NCI-H226 (cell line): ENCODE data around the gene KIAA0513.
A peak's percentile ranks its signal among the peaks of the same experiment; 100 is the strongest.
"Not testable (repeated sequence)": the region's sequence is repeated elsewhere in the genome, so short reads cannot be mapped to it uniquely, and the experiment has no call there.

Experiments
- DNase-seq: peaks from one replicate; pipeline ENCODE4 v3.0.0-alpha.2; 2015

Gene KIAA0513

DNA sequence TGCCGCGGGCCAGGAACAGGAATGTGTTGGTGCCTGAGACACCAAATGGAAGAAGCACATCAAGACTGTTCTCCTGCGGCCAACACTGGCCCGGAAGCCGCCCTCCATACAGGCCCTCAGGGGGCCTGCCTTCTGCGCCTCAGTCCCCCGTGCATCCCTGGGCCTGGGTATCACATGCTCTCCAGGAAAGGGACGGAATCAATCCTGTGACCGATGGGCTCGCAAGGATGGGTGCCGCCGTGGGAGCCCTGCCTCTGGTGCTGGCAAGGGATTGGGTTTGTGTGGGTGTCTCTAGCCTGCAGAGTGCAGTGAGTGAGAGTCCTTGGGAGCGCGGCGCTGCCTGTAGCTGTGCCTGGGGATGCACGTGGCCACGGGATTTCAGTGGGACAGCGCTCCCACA is 65.3 kb downstream of the KIAA0513 start:
- DNase-seq, result no peak

DNA sequence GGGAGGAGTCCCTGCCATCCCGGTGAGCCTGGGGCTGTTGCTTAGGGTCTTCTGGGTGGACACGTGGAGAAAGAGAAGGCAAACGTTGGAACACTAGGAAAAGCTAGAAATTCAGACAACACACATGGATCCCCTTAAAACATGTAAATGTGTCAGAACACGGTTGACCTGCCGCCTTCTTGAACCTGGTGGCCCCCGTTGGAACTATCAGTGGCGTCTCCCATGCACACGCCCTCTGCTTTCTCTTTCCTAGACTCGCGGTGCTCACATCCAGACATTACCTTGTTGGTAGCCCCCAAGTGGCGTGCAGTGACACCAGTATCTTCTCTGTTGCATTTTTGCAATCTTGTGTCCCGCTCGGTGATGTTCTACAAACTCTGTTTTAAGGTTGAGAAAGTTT is 66.1 kb downstream of the KIAA0513 start:
- no peak for DNase-seq

DNA sequence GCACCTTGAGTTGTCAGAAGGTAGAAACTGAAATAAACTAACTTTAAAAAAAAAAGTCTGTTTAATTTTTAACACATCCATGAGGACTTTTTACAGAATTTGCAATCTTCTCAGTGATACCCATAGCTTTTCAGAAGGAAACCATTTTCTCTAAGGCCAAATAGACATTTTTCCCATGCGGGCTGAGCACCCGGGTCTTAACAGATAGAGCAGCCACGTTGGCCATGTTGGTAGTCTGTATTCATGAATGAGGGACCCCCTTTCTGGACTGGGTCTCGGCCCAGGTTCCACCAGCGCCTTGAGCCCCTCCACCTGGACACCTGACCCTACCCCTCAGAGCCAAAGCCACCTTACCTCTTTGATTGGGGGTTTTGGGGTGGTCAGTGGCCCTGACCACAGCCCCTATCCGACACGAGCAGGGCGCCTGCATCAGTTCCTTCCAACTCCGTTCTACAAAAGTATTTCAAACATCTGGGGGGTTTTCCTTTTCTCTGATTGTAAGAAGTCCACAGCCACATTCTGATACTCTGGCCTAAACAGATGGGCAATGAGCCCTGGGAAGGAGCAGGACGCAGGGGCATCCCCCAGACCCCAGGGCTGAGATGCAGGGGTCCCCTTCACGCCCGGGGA is 66.7 kb downstream of the KIAA0513 start:
- DNase-seq, result no peak

DNA sequence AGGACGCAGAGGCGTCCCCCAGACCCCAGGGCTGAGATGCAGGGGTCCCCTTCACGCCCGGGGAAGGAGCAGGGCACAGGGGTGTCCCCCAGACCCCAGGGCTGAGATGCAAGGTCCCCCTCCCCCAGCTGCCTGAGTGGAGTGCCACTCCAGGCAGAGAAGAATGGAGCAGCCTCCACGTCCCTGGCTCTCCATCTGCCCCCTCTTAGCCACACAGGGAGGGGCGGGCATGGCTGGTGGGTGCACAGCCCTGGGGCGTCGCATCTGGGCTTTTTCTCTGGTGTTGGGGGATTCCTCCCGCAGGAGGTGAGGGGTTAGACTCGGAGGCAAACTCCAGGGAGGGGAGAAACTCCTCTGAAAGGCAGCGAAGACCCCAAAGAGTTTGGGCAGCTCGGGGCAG is 67.2 kb downstream of the KIAA0513 start:
- DNase-seq, result no peak

DNA sequence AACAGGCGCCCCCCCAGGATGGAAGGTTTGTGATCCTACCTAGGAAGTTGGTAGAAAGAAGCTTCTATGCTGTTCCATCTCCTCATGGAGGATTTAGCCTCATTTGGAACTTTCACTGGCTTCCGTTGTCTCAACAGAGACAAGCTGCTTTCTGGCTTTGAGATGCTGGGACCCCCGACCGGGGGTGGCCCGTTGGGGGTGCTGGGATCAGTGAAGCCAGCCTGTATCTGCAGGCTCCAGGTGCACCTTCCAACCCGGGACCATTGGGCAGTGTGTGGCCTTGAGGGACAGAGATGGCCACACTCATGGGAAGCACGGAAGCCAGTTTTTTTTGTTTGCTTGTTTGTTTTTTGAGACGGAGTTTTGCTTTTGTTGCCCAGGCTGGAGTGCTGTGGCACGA is 69.3 kb downstream of the KIAA0513 start:
- no peak for DNase-seq

DNA sequence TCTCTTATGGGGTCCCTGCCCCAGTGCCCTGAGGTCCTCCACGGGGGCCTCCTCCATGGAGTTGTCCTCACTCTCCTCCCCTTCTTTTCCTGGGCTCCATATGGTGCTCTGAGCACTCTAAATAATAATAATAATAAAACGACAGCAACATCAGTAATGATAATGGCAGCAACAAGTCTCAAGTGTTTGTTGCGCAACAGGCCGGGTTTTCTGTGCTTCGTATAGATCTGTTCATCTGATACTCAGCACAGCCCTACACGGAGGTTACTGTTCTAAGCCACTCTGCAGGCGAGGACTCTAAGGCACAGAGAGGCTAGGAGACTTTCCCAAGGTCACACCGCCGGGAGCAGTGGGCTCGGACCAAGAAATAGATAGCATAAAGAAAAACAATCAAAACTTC is 71.0 kb downstream of the KIAA0513 start:
- DNase-seq, result no peak

DNA sequence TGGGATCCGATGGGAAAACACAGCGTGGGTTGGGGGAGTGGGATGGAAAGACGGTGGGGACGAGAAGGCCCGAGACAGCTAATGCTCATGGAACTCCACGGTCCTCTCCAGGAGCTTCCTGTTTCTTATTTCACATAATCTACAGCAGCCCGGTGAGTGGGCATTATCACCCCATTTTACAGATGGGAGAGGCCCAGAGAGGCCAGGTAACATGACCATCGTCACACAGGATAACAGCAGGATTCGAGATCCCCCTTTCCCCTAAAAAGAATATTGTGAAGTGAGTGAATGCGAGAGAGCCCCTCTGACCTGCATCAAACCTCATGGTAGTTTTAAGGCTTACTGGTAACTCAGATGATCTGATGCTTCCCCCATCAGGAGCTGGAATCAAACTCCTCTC is 72.7 kb downstream of the KIAA0513 start:
- DNase-seq, result no peak

DNA sequence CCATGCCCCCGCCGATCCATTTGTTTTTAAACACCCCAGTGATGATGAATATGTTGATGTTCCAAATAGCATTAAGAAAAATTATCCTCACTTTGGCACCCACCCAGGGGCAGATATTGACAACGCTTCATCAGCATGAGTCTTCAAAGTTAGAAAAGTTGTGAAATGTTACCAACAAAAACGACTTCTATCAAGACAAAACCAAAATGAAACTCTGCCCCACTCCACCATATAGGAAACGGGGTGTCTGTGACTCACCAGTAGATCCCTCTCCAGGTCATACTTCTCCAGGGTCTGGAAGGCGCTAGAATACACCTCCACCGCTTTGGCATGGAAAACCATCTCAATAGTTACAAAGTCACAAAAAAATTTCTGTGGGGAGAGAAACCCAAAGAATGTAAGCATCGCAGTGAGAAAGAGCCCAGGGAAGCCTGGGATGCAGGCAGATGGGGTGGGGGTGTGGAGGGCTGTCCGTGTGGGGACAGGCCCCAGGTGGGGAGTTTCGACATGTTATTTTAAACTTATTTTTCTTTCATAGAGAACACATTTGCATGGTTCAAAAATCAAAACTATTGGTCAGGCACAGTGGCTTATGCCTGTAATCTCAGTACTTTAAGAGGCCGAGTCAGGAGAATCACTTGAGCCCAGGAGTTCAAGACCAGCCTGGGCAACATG is 74.5 kb downstream of the KIAA0513 start:
- DNase-seq, result no peak

DNA sequence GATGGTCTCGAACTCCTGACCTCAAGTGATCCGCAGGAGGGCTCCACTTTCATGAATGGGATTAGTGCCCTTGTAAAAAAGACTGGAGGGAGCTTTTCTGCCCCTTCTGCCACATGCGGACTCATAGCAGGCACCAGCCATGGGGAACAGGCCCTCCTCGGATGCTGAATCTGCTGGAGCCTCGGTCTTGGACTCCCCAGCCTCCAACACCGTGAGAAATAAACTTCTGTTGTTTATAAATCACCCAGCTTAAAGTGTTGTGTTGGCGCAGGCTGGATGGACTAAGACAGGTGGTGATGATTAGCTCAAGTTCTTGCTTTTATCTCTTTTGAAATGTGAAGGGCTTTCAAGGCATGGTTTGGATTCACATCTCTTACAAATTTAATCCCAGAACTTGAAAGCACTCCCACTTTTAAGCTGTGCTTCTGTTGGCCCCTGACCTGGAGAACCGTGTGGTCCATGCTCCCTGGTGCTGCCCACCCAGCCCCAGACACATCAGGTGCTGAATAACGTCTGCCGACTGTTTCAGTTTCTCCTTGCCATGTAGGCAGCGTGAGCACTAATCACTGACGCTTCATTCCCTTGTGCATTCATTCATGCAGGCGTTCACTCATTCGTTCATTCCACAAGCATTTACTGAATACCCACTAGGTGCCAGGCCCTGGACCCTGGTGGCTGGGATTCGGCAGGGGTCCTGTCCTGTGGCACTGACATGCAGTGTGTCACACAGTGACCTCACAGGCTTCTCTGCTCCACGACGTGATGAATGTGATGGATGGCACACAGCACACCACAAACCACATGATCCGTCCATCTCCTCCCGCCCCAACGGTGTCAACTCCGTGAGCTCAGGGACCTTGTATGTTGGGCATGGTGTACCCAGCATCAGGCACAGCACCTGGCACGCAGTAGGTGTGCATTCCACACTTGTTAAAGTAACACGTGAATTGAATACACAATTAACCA is 75.8 kb downstream of the KIAA0513 start:
- no peak for DNase-seq

DNA sequence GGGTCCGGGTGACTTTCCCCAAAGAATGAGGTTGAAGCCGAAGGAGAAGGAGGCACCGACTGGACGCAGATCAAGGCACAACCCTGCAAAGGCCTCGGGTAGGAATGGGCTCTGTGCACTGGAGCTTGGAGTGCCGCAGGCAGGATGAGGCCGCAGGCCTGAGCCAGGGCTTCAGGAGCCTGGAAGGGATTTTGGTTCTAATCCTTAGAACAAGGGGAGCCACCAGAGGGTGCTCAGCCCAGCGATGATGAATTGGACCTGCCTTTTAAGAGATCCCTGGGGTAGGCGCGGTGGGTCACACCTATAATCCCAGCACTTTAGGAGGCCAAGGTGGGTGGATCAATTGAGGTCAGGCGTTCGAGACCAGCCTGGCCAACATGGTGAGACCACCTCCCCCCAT is 76.6 kb downstream of the KIAA0513 start:
- no peak for DNase-seq

DNA sequence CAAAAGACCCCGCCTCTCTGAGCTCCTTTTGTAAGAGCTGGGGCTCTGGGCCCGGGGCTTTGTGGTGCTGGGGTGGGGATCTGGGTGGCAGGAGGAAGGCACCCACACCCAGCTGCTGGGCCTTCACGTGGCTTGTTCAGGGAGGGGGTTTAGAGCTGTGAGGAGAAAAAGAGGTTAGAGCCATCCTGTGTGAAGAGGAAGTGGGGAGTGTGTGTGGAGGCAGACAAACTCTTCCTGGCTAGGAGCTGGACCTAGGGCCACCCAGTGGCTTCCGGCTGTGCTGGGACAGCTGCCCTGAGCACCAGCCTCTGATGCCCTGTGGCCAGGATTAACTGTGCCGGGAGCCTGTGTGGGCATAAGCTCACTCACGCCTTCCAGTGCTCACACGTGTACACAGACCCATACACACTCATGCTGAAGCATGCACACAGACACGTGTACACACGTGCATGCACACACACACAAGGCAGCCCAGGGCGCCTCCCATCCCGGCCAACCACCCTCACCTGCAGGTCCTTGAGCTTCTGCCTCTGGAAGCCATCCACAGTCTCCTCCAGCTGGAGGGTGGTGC is 77.3 kb downstream of the KIAA0513 start:
- DNase-seq, result no peak

DNA sequence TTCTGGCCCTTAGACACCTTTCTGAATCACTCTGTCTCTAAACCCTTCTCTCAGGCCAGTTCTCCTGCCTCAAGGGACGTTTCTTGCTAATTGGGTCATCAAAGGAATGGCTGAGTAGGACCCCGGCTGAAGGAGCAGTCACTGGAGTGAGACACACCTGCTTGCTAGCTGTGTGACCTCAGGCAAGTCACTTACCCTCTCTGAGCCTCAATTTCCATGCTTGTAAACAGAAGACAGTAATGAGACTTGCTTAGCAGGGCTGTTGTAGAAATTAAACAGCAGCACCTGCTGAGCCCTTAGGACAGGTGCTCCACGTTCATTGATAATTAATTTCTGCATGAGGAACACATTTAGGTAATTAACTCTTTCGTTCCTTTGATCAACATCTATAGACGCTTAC is 77.9 kb downstream of the KIAA0513 start:
- DNase-seq, result no peak

DNA sequence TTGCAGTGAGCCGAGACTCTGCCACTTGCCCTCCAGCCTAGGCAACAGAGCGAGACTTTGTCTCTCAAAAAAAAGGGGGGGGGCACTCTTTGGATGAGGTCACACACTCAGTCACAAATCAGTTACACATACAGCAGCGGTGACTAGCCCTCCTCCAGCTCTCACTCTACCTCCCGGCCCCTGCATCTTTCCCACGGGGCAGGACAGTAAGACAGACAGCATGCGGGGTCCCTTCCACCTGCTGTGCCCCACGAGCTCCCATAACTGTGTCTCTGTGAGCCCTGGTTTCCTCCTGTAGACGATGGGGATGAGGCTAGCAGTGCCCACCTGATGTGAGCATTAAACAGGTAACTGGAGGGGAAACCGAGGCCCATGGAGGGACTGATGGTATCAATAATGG is 79.5 kb downstream of the KIAA0513 start:
- DNase-seq, result no peak

DNA sequence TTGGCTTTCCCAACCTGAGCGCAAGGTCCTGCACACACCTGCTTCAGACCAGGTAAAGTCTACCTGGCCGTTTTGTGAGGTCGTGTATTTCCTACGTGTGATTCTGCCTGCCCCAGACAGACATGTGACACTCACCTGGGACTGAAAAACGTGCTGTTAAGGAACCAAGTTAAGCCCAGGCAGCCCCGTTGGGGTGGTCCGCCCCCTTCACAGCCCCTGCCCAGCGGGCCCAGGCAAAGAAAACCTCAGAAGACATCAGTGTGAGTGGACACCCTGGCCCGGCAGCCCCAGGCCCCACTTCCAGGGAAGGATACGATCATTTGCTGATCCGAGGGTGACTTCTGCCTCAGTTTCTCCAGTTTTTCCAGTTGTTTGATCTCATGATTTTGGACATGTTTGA is 79.9 kb downstream of the KIAA0513 start:
- DNase-seq, result no peak

DNA sequence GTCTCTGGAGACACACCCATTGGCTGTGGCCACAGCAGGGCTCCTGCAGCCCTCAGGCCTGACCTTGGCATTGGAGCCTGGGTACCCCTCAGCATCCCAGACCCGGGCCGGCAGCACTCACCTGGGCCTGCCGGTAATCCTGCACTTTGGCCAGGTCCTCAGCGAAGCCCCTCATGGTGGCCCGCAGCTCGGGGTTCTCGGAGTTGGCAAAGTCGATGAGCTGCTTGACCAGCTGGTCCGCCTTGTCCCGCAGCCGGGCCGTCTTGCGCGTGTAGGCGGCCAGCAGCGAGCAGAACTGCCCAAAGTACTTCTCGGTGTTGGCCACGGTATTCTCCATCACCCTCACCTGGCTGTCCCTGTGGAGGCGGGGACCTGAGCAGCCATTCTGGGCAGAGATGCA is 82.5 kb downstream of the KIAA0513 start:
- no peak for DNase-seq

DNA sequence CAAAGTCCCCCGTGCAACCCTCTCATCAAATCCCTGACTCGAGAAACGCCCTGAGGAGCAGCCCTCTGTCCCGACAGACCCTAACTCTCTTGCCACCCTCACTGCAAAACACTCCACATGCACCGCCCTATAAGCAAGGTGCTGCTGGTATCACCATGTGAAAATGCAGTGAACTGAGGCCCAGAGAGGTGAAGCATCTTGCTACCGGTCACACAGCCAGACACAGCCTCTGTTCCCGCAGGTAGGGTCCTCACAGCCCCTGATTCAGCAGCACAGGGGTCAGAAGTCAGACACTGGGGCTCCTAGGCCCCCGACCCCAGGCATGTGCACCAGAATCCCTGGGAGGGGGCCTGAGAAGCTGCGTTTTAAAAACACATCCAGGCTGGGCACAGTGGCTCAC is 83.6 kb downstream of the KIAA0513 start:
- no peak for DNase-seq

DNA sequence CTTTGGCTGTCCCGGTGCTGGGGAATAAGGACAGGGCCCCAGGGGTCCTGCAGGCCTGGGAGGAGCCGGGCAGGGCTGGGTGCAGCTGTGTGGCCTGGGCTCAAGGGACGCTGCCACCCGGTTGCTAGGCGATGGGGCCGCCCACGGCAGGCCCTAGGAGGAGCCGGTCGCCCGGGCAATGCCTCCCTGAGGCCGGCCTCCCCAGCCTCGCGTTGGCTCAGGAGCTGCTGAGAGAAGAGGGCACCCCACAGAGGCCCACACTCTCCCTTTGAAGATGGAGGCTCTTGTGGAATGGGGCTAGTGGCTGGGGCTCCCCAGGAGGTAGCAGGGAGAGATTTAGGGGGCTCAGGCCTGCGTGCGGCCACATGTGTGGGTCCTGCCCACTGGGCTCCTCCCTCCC is 84.8 kb downstream of the KIAA0513 start, which contains the start of gene CIBAR2:
TSS of gene CIBAR2 (minus strand) at position 109 of the 400 bp plus-strand sequence. CDS start 120 bp downstream, outside the sequence.
- no peak for DNase-seq

DNA sequence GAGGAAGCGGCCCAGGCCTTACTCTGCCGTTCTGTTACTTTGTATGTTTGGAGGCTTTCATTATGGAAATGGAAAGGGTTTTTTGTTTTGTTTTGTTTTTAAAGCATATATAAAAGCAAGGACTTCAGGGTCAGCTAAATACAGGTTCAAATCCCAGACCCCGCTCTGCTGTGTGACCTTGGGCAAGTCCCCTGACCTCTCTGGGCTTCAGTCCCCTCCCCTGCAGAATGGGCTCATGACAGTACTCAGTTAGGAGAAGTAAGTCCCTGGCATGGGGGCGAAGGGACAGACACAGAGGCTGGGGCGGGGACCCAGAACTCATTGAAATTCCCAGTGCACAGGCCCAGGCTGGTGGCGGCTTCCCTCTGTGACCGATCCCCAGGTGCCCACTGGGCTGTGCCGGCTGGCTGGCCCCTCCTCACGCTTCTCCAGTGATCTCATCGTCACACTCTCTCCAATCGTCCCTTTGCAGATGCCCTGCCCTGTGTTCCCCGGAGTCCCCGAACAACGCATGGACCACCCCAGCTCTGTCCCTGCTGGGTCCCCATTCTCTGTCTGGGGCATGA is 85.7 kb downstream of the KIAA0513 start:
- no peak for DNase-seq

DNA sequence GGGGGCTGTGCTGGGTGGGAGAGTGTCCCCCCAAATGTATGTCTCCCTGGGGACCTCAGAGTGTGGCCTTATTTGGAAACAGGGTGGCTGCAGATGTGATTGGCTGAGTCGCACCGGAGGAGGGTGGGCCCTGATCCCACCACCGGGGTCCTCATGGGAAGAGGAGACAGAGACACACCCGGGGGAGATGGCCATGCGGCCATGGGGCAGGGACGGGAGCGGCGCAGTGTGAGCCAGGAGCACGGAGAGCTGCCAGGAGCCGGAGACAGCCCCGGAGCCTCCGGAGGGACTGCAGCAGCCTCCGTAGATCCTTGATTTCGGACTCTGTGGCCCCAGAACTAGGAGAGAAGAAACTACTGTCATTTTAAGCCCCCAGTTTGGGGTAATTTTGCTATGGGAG is 86.3 kb downstream of the KIAA0513 start:
- no peak for DNase-seq

DNA sequence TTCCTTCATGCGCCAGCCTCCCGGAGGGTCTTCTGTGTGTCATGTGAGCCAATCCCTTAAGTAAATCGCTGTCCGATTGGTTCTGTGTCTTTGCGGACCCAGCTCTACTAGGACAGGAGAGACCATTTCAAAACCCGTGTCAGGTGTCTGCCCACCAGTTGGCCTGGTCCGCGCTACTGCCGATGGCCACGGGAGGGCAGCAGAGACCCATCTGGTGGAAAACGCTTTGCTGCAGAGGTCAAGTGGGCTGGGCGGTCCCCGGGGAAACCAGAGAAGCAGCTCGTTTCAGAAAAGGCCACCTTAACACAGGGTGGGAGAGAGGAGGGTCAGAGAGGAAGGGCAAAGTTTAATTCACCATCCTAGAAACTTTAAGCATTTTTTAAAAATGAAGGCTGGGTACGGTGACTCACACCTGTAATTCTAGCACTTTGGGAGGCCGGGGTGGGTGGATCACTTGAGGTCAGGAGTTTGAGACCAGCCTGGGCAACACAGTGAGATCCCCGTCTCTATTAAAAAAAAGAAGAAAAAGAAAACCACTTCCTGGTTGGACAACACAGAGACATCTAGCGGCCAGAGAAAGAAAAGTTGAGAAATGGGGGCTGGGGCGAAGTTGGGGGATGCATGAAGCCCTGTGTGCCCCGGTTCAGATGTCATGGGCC is 87.4 kb downstream of the KIAA0513 start:
- DNase-seq, result peak; percentile 75

DNA sequence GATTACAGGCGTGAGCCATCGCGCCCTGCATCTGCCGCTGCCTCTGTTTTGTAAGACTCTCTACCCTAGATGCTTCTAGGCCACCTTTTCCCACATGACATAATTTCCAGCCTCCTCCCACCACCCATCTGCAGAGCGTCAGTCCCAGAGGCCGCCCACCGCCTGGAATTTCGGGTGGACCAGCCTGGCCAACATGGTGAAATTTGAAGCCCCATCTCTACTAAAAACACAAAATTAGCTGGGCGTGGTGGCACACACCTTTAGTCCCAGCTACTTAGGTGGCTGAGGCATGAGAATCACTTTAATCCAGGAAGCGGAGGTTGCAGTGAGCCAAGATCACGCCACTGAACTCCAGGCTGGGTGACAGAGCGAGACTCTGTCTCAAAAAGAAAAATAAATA is 89.8 kb downstream of the KIAA0513 start:
- DNase-seq, result no peak

DNA sequence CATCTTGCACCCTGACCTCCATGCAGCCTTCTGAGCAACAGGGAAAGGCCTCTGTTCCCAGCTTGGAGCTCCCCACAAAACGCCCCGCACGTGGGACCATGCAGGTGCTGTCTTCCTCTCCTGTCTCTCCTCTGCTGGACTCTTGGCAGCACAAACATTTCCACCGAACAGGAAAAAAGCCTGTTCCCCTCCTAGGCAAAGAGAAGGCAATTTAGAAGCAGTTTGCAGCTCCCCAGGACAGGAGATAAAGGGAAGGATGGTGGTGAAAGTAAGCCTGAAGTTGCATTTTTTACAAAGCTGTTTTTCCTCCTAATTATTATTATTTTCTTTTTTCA is 92.4 kb downstream of the KIAA0513 start:
- no peak for DNase-seq

DNA sequence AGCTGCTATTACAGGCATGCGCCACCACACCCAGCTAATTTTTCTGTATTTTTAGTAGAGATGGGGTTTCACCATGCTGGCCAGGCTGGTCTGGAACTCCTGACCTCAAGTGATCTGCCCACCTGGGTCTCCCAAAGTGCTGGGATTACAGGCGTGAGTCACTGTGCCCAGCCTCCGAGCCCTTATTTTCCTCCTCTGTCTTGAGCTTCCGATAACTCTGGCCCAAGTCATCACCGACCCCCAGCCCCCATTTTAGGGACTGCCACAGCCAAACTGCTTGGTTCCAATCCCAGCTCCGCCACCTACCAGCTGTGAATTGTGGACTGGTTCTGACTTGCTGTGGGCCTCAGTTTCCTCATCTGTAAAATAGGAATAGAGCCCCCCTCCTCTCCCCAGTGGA is 95.8 kb downstream of the KIAA0513 start:
- not testable (repeated sequence) for DNase-seq
